Measurements from ENCODE around the gene ANKRD11.

ANKRD11 gene

DNA sequence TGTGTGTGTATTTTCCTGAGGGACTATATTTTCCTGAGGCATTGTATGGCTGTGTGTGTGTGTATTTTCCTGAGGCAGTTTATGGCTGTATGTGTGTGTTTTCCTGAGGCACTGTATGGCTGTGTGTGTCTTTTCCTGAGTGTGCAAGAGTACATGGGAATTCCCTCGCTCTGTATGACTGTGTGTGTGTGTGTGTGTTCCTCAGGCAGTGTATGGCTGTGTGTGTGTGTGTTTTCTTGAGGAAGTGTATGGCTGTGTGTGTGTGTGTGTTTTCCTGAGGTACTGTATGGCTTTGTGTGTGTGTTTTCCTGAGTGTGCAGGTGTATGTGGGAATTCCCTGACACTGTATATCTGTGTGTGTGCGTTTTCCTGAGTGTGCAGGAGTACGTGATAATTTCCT is 268.8 kb downstream of the ANKRD11 start:
- Histone ChIP-seq H3K9me3 (ENCODE audit: control insufficient read depth, insufficient read depth, low read length) (no peaks in the 10 kb centered on the region), H3K4me1 (ENCODE audit: control insufficient read depth, low read length) (peaks cover 4% of the 10 kb centered on the region), H3F3A (ENCODE audit: control insufficient read depth, insufficient read depth) (peaks cover 4% of the 10 kb centered on the region), H3K36me3 (ENCODE audit: control insufficient read depth, low read length) (peaks cover 10% of the 10 kb centered on the region), H3K27me3 (ENCODE audit: control insufficient read depth, low read length) (no peaks in the 10 kb centered on the region), H3K4me3 (ENCODE audit: low read length) (no peak overlapping the region), H3K27ac (ENCODE audit: low read depth, low read length) (no peak overlapping the region), H3K4me2 (ENCODE audit: low read length) (no peak overlapping the region), H3K9me2 (replicated peaks; ENCODE audit: control insufficient read depth, low read length) (no peaks in the 10 kb centered on the region), H3K79me2 (ENCODE audit: control insufficient read depth, low read length) (peaks cover 5% of the 10 kb centered on the region), H4K20me1 (ENCODE audit: control insufficient read depth, insufficient read depth, low read depth, low read length) (no peaks in the 10 kb centered on the region)
- no peak for TF ChIP-seq EZH2phosphoT487 (IDR thresholded peaks at IDR 0.05; ENCODE audit: borderline replicate concordance, low read length)
- TF ChIP-seq, protein P1, sequence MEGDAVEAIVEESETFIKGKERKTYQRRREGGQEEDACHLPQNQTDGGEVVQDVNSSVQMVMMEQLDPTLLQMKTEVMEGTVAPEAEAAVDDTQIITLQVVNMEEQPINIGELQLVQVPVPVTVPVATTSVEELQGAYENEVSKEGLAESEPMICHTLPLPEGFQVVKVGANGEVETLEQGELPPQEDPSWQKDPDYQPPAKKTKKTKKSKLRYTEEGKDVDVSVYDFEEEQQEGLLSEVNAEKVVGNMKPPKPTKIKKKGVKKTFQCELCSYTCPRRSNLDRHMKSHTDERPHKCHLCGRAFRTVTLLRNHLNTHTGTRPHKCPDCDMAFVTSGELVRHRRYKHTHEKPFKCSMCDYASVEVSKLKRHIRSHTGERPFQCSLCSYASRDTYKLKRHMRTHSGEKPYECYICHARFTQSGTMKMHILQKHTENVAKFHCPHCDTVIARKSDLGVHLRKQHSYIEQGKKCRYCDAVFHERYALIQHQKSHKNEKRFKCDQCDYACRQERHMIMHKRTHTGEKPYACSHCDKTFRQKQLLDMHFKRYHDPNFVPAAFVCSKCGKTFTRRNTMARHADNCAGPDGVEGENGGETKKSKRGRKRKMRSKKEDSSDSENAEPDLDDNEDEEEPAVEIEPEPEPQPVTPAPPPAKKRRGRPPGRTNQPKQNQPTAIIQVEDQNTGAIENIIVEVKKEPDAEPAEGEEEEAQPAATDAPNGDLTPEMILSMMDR (IDR thresholded peaks at IDR 0.05; ENCODE audit: low read depth, low read length, poor library complexity, severe bottlenecking), result no peak

DNA sequence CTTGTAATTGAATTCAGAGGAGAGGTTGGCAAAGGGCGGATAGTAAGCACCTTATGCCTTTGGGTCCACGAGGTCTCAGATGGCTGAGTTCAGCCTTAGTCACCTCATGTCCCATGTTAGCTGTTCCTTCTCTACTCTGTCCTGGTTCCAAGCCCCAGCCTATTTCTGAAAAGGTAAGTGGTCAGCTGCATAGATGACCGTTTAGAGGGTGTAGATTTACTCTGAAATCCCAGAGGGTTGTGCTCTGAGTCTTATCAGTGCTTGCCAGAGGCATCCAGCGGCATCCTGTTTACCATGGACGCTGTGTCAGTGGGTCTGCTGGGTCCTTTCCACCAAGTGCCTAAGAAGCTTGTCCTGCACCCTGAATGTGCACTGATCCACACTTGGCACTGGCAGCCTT is 271.0 kb downstream of the ANKRD11 start:
- no peak for TF ChIP-seq EZH2phosphoT487 (IDR thresholded peaks at IDR 0.05; ENCODE audit: borderline replicate concordance, low read length)
- TF ChIP-seq, protein P1 (IDR thresholded peaks at IDR 0.05; ENCODE audit: low read depth, low read length, poor library complexity, severe bottlenecking), result no peak
- Histone ChIP-seq H3K4me3 (ENCODE audit: low read length) (no peak overlapping the region), H3K9me2 (replicated peaks; ENCODE audit: control insufficient read depth, low read length) (no peaks in the 10 kb centered on the region), H3K4me1 (ENCODE audit: control insufficient read depth, low read length) (peaks cover 9% of the 10 kb centered on the region), H3K36me3 (ENCODE audit: control insufficient read depth, low read length) (peaks cover 7% of the 10 kb centered on the region; the same call in 1 of the 2 replicates), H3K9me3 (ENCODE audit: control insufficient read depth, insufficient read depth, low read length) (no peaks in the 10 kb centered on the region), H3K27ac (ENCODE audit: low read depth, low read length) (no peak overlapping the region), H3K4me2 (ENCODE audit: low read length) (no peak overlapping the region), H3K79me2 (ENCODE audit: control insufficient read depth, low read length) (peaks cover 6% of the 10 kb centered on the region), H3K27me3 (ENCODE audit: control insufficient read depth, low read length) (no peaks in the 10 kb centered on the region), H4K20me1 (ENCODE audit: control insufficient read depth, insufficient read depth, low read depth, low read length) (no peaks in the 10 kb centered on the region), H3F3A (ENCODE audit: control insufficient read depth, insufficient read depth) (peaks cover 11% of the 10 kb centered on the region)

All from DOHH2 (cell line).